IMR-90 (cell line): ENCODE measurements around the gene C5orf24. TPM values are rescaled to one million over a fixed set of nuclear protein-coding genes. Genes with fewer than 3 reads are reported as not detected.

ENCODE experiments used
- ATAC-seq: fragments of 200-7000 bp; cut with Tn5 transposase; 2 replicates; pipeline ENCODE4 v1.9.1; 2020; ENCODE audit warnings: low read depth, mild to moderate bottlenecking, moderate library complexity
- BruUV-seq: library from RNA; stranded (reverse); fragments of 400-500 nt; replicated peaks from 2 replicates; lab custom pipeline; 2021; lab: Mats Ljungman, UMichigan
- CTCF ChIA-PET: fragments of 300-600 bp; formaldehyde crosslinking; extraction: SDS; loops from one replicate; lab custom pipeline; 2021; ENCODE audit warnings: antibody characterized with exemption; lab: Yijun Ruan, JAX
- POLR2A ChIA-PET: fragments of 300-600 bp; sonication (Branson Sonifier 250); formaldehyde crosslinking; loops from one replicate; lab custom pipeline; 2022; ENCODE audit warnings: antibody characterized with exemption; ENCODE audit not compliant: unreplicated experiment; lab: Charles Lee
- DNase-seq: peaks from one replicate; pipeline ENCODE4 v3.0.0; 2013
- H2AFZ ChIP-seq: replicated peaks from 2 replicates; pipeline ENCODE3; 2013; ENCODE audit warnings: low read length, mild to moderate bottlenecking; ENCODE audit not compliant: poor library complexity
- H2AK5ac ChIP-seq: 2 replicates; pipeline ENCODE4 v1.6.1; 2013; ENCODE audit warnings: low read depth, low read length, inconsistent platforms
- H2AK9ac ChIP-seq: replicated peaks from 2 replicates; pipeline ENCODE3; 2013; ENCODE audit warnings: mild to moderate bottlenecking, low read depth, low read length, moderate library complexity; ENCODE audit not compliant: poor library complexity
- H2BK120ac ChIP-seq: 2 replicates; pipeline ENCODE4 v1.6.1; 2013; ENCODE audit warnings: low read depth, low read length, inconsistent platforms
- H2BK15ac ChIP-seq: 3 replicates; pipeline ENCODE4 v1.6.1; 2013; ENCODE audit warnings: low read depth, low read length, inconsistent platforms
- H2BK20ac ChIP-seq: 2 replicates; pipeline ENCODE4 v1.6.1; 2013; ENCODE audit warnings: low read depth, mild to moderate bottlenecking, inconsistent platforms, low read length, moderate library complexity
- H2BK5ac ChIP-seq: 2 replicates; pipeline ENCODE4 v1.6.1; 2013; ENCODE audit warnings: mild to moderate bottlenecking, low read depth, low read length, inconsistent platforms; ENCODE audit not compliant: poor library complexity, severe bottlenecking
- H3K14ac ChIP-seq: replicated peaks from 2 replicates; pipeline ENCODE4 v1.6.1; 2013; ENCODE audit warnings: low read depth, low read length, inconsistent platforms
- H3K18ac ChIP-seq: 2 replicates; pipeline ENCODE4 v1.6.1; 2013; ENCODE audit warnings: low read depth, low read length, control low read depth
- H3K23ac ChIP-seq: 2 replicates; pipeline ENCODE4 v1.6.1; 2013; ENCODE audit warnings: low read depth, low read length, inconsistent platforms
- H3K27ac ChIP-seq: 2 replicates; pipeline ENCODE4 v1.5.1; 2013; ENCODE audit warnings: mild to moderate bottlenecking, control low read depth, low read length; ENCODE audit not compliant: insufficient read depth
- H3K27me3 ChIP-seq: 2 replicates; pipeline ENCODE4 v1.6.1; 2013; ENCODE audit warnings: low read length; ENCODE audit not compliant: control insufficient read depth, insufficient read depth
- H3K36me3 ChIP-seq: 2 replicates; pipeline ENCODE4 v1.6.1; 2013; ENCODE audit warnings: low read length, mixed read lengths; ENCODE audit not compliant: control insufficient read depth, insufficient read depth
- H3K4ac ChIP-seq: 2 replicates; pipeline ENCODE4 v1.6.1; 2013; ENCODE audit warnings: low read depth, low read length, inconsistent platforms
- H3K4me1 ChIP-seq: 2 replicates; pipeline ENCODE4 v1.6.1; 2013; ENCODE audit warnings: low read length, mixed read lengths; ENCODE audit not compliant: control insufficient read depth, insufficient read depth
- H3K4me2 ChIP-seq: 2 replicates; pipeline ENCODE4 v1.6.1; 2013; ENCODE audit warnings: low read depth, mild to moderate bottlenecking, control low read depth, low read length, moderate library complexity
- H3K4me3 ChIP-seq: 2 replicates; pipeline ENCODE4 v1.5.1; 2013; ENCODE audit warnings: low read depth, mild to moderate bottlenecking, control low read depth, low read length, moderate library complexity; ENCODE audit not compliant: insufficient read depth
- H3K56ac ChIP-seq: 2 replicates; pipeline ENCODE4 v1.6.1; 2013; ENCODE audit warnings: low read length, inconsistent platforms; ENCODE audit not compliant: insufficient read depth; ENCODE audit errors: extremely low read depth
- H3K79me1 ChIP-seq, 2 experiments: 2 replicates each; pipeline ENCODE4 v1.6.1; 2013; ENCODE audit warnings: low read length in 2 of 2, inconsistent platforms in 1 of 2, low read depth in 1 of 2
- H3K9ac ChIP-seq: 2 replicates; pipeline ENCODE4 v1.6.1; 2013; ENCODE audit warnings: low read depth, low read length, control low read depth
- H3K9me1 ChIP-seq: 2 replicates; pipeline ENCODE4 v1.6.1; 2013; ENCODE audit warnings: low read length, inconsistent platforms; ENCODE audit not compliant: insufficient read depth
- H3K9me3 ChIP-seq: 2 replicates; pipeline ENCODE4 v1.6.1; 2013; ENCODE audit warnings: low read length; ENCODE audit not compliant: control insufficient read depth, insufficient read depth
- H4K20me1 ChIP-seq: 2 replicates; pipeline ENCODE4 v1.6.1; 2013; ENCODE audit warnings: low read length, inconsistent platforms; ENCODE audit not compliant: insufficient read depth
- H4K5ac ChIP-seq: 2 replicates; pipeline ENCODE4 v1.6.1; 2013; ENCODE audit warnings: mild to moderate bottlenecking, low read depth, low read length, control low read depth
- H4K8ac ChIP-seq, 2 experiments: 2 replicates each; pipeline ENCODE4 v1.6.1; 2013; ENCODE audit warnings: low read depth in 2 of 2, low read length in 2 of 2, control low read depth in 1 of 2, inconsistent platforms in 1 of 2
- H4K91ac ChIP-seq: 2 replicates; pipeline ENCODE4 v1.6.1; 2013; ENCODE audit warnings: low read depth, low read length, inconsistent platforms; ENCODE audit not compliant: insufficient read depth
- BHLHE40 ChIP-seq: fragments of 150-350 bp; IDR thresholded peaks from 2 replicates; pipeline ENCODE4 v1.6.1; 2016; ENCODE audit warnings: mild to moderate bottlenecking, low read depth, low read length
- FOS ChIP-seq: fragments of 150-350 bp; IDR thresholded peaks from 2 replicates; pipeline ENCODE4 v1.6.1; 2016; ENCODE audit warnings: low read depth, low read length
- MAZ ChIP-seq: IDR thresholded peaks from 2 replicates; pipeline ENCODE4 v1.6.1; 2012; ENCODE audit warnings: low read depth, mild to moderate bottlenecking, low read length, improper control_type of control experiment, moderate library complexity, borderline replicate concordance
- POLR2A ChIP-seq: IDR thresholded peaks from 2 replicates; pipeline ENCODE4 v1.6.1; 2012; ENCODE audit warnings: mild to moderate bottlenecking, low read depth, low read length
- WGBS, 2 experiments: methylation state at CpG; one replicate each; pipeline versions ENCODE4 v1.1.5 to v1.1.7; 2013; ENCODE audit warnings: missing lambda C conversion rate in 2 of 2; ENCODE audit not compliant: insufficient read length in 1 of 2; ENCODE audit errors: extremely low coverage in 2 of 2; 5-methylcytosine and 5-hydroxymethylcytosine counted together
- dilution Hi-C: fragments of 300-500 bp; cut with HindIII; formaldehyde crosslinking; loops from one replicate; pipeline ENCODE4 v1.14.3; 2018; ENCODE audit warnings: low sequenced_read_pairs; ENCODE audit not compliant: unreplicated experiment
- in situ Hi-C: fragments of 300-500 bp; cut with MboI; formaldehyde crosslinking; loops from 3 replicates; pipeline ENCODE4 v1.14.3; 2019; ENCODE audit warnings: low sequenced_read_pairs, inconsistent platforms, mixed read lengths
- intact Hi-C: fragments of 100-400 bp; cut with micrococcal nuclease; formaldehyde crosslinking; loops from 2 replicates; pipeline ENCODE4 v1.10.0; 2022
- polyA plus RNA-seq, 3 experiments: library from polyadenylated mRNA; depleted of rRNA; stranded (reverse); fragments of >200 nt; gene quantifications; 2 replicates each; pipeline ENCODE4 v1.2.3, GENCODE V29; 2012; ENCODE audit warnings: low replicate concordance in 1 of 3
- total RNA-seq: library from RNA; depleted of rRNA; stranded (reverse); fragments of >200 nt; gene quantifications from 2 replicates; pipeline ENCODE4 v1.2.3, GENCODE V29; 2012
- TF ChIP-seq, protein P1 (sequence below): fragments of 150-350 bp; IDR thresholded peaks from 2 replicates; pipeline ENCODE4 v1.6.1; 2016; ENCODE audit warnings: low read depth, mild to moderate bottlenecking, low read length, moderate library complexity, borderline replicate concordance

The C5orf24 gene
- total and polyA plus RNA-seq, 2 of the 4 experiments (the other 2 are of a cell fraction): 29.8 to 44.9 TPM

- no TSS peak for BruUV-seq
- no peak overlapping the region for H3K9ac ChIP-seq
- no peak overlapping the region for H2BK5ac ChIP-seq
- in situ Hi-C loops: no loop called here
- no peak overlapping the region for H4K91ac ChIP-seq
- ChIA-PET POLR2A (no interaction called here), CTCF (no interaction called here)
- no peaks in the 10 kb centered on the region for H3K9me3 ChIP-seq
- H3K27ac ChIP-seq: no peak overlapping the region
- no peaks in the 10 kb centered on the region for H3K27me3 ChIP-seq
- TF ChIP-seq, protein P1, sequence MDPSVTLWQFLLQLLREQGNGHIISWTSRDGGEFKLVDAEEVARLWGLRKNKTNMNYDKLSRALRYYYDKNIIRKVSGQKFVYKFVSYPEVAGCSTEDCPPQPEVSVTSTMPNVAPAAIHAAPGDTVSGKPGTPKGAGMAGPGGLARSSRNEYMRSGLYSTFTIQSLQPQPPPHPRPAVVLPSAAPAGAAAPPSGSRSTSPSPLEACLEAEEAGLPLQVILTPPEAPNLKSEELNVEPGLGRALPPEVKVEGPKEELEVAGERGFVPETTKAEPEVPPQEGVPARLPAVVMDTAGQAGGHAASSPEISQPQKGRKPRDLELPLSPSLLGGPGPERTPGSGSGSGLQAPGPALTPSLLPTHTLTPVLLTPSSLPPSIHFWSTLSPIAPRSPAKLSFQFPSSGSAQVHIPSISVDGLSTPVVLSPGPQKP: no peak
- TF ChIP-seq FOS (no peak), POLR2A (no peak), BHLHE40 (no peak), MAZ (no peak)
- 83% methylated on average over 4 of the region's 10 CpGs; no CpG with 5 or more reads in 1 of the 2 experiments for WGBS, 2 experiments
- no peak overlapping the region for H2BK20ac ChIP-seq
- H3K4me2 ChIP-seq: no peak overlapping the region
- no peak overlapping the region for H2BK120ac ChIP-seq
- dilution Hi-C loops: no loop called here
- H3K79me1 ChIP-seq: peaks cover 6 to 15% of the 10 kb centered on the region in 2 experiments; a peak in 3 of 4 replicates
- H3K4ac ChIP-seq: no peak overlapping the region
- H4K8ac ChIP-seq: no peak overlapping the region
- no peak for ATAC-seq
- no peak overlapping the region for H4K5ac ChIP-seq
- H3K36me3 ChIP-seq: peaks cover 8% of the 10 kb centered on the region
- H2BK15ac ChIP-seq: no peak overlapping the region
- peak; percentile 48 for DNase-seq
- H2AFZ ChIP-seq: no peak overlapping the region
- no peak overlapping the region for H3K18ac ChIP-seq
- H2AK9ac ChIP-seq: no peak overlapping the region
- no peak overlapping the region for H3K56ac ChIP-seq
- H3K14ac ChIP-seq: no peak overlapping the region
- H3K4me3 ChIP-seq: no peak overlapping the region
- H4K20me1 ChIP-seq: peaks cover 3% of the 10 kb centered on the region; the same call in 1 of the 2 replicates
- no peak overlapping the region for H2AK5ac ChIP-seq
- H3K9me1 ChIP-seq: no peaks in the 10 kb centered on the region
- H3K23ac ChIP-seq: no peak overlapping the region
- intact Hi-C loops: no loop called here
- no peaks in the 10 kb centered on the region for H3K4me1 ChIP-seq
Observed at GRCh38 chr5:134902071-134902801, 56.5 kb downstream of the C5orf24 start.
